ENCODE data around the gene BARX1. TPM values are rescaled to one million over a fixed set of nuclear protein-coding genes. Genes with fewer than 3 reads are reported as not detected.
A peak's percentile ranks its signal among the peaks of the same experiment; 100 is the strongest.
"Not testable (repeated sequence)": the region's sequence is repeated elsewhere in the genome, so short reads cannot be mapped to it uniquely, and the experiment has no call there.

The BARX1 gene
- total RNA-seq, 1 donor from 2014 or later: not detected

- H3K36me3 ChIP-seq (ENCODE audit: control insufficient read depth, insufficient read depth, low read length): no peaks in the 10 kb centered on the region
- FAIRE-seq (no peak), DNase-seq (ENCODE audit: low read depth) (no peak)
- peaks cover 25% of the 10 kb centered on the region for H3K27me3 ChIP-seq (ENCODE audit: control insufficient read depth, insufficient read depth, low read length)
- H3K4me3 ChIP-seq (ENCODE audit: low read depth, low read length): no peak overlapping the region
- TF ChIP-seq CTCF (IDR thresholded peaks at IDR 0.05; ENCODE audit: insufficient read depth, low read length, severe bottlenecking): no peak
Observed at GRCh38 chr9:93940951-93941350, 14.2 kb downstream of the BARX1 start.

GRCh38 chr9:93939589-93939988 is 15.6 kb downstream of the BARX1 start:
- not testable (repeated sequence) for DNase-seq (ENCODE audit: low read depth); H3K4me3 ChIP-seq (ENCODE audit: low read depth, low read length); H3K36me3 ChIP-seq (ENCODE audit: control insufficient read depth, insufficient read depth, low read length)
- FAIRE-seq: peak; percentile 18
- H3K27me3 ChIP-seq (ENCODE audit: control insufficient read depth, insufficient read depth, low read length): peaks cover 15% of the 10 kb centered on the region

- TF ChIP-seq CTCF (IDR thresholded peaks at IDR 0.05; ENCODE audit: insufficient read depth, low read length, severe bottlenecking): no peak
- Histone ChIP-seq H3K27me3 (ENCODE audit: control insufficient read depth, insufficient read depth, low read length) (no peaks in the 10 kb centered on the region), H3K36me3 (ENCODE audit: control insufficient read depth, insufficient read depth, low read length) (no peaks in the 10 kb centered on the region), H3K4me3 (ENCODE audit: low read depth, low read length) (no peak overlapping the region)
- no peak for DNase-seq (ENCODE audit: low read depth)
- FAIRE-seq: no peak
Observed at GRCh38 chr9:93937193-93937592, 18.0 kb downstream of the BARX1 start.

GRCh38 chr9:93931905-93932304 is 23.2 kb downstream of the BARX1 start:
- no peak overlapping the region for H3K4me3 ChIP-seq (ENCODE audit: low read depth, low read length)
- DNase-seq (ENCODE audit: low read depth) (no peak), FAIRE-seq (no peak)
- TF ChIP-seq CTCF (IDR thresholded peaks at IDR 0.05; ENCODE audit: insufficient read depth, low read length, severe bottlenecking): no peak
- no peaks in the 10 kb centered on the region for H3K36me3 ChIP-seq (ENCODE audit: control insufficient read depth, insufficient read depth, low read length)
- H3K27me3 ChIP-seq (ENCODE audit: control insufficient read depth, insufficient read depth, low read length): no peaks in the 10 kb centered on the region

GRCh38 chr9:93930070-93930469 is 25.1 kb downstream of the BARX1 start:
- H3K36me3 ChIP-seq (ENCODE audit: control insufficient read depth, insufficient read depth, low read length): no peaks in the 10 kb centered on the region
- no peak for TF ChIP-seq CTCF (IDR thresholded peaks at IDR 0.05; ENCODE audit: insufficient read depth, low read length, severe bottlenecking)
- DNase-seq (ENCODE audit: low read depth): no peak
- no peaks in the 10 kb centered on the region for H3K27me3 ChIP-seq (ENCODE audit: control insufficient read depth, insufficient read depth, low read length)
- FAIRE-seq: no peak
- no peak overlapping the region for H3K4me3 ChIP-seq (ENCODE audit: low read depth, low read length)

GRCh38 chr9:93929231-93929630 is 25.9 kb downstream of the BARX1 start:
- FAIRE-seq (no peak), DNase-seq (ENCODE audit: low read depth) (no peak)
- no peaks in the 10 kb centered on the region for H3K36me3 ChIP-seq (ENCODE audit: control insufficient read depth, insufficient read depth, low read length)
- no peak for TF ChIP-seq CTCF (IDR thresholded peaks at IDR 0.05; ENCODE audit: insufficient read depth, low read length, severe bottlenecking)
- H3K4me3 ChIP-seq (ENCODE audit: low read depth, low read length): no peak overlapping the region
- no peaks in the 10 kb centered on the region for H3K27me3 ChIP-seq (ENCODE audit: control insufficient read depth, insufficient read depth, low read length)

Measured in bronchial epithelial cell (primary cell).